H9 (cell line): ENCODE measurements around the gene PMPCB. TPM values are rescaled to one million over a fixed set of nuclear protein-coding genes. Genes with fewer than 3 reads are reported as not detected.
A peak's percentile ranks its signal among the peaks of the same experiment; 100 is the strongest.

Experiments used
- DNase-seq: peaks from one replicate; pipeline ENCODE4 v3.0.0-alpha.2; 2017
- H2AFZ ChIP-seq: one replicate; pipeline ENCODE4 v1.6.1; 2013; ENCODE audit warnings: mild to moderate bottlenecking, low read length, control low read depth, moderate library complexity
- H2AK5ac ChIP-seq: 2 replicates; pipeline ENCODE4 v1.6.1; 2013; ENCODE audit warnings: low read length, control low read depth, mixed read lengths; ENCODE audit not compliant: insufficient read length
- H2BK120ac ChIP-seq: one replicate; pipeline ENCODE4 v1.6.1; 2013; ENCODE audit warnings: low read depth, mild to moderate bottlenecking, low read length, control low read depth, inconsistent platforms; ENCODE audit not compliant: poor library complexity, severe bottlenecking
- H2BK12ac ChIP-seq: 2 replicates; pipeline ENCODE4 v1.6.1; 2013; ENCODE audit warnings: low read length, control low read depth, mixed read lengths, low read depth; ENCODE audit not compliant: insufficient read length
- H2BK15ac ChIP-seq: 2 replicates; pipeline ENCODE4 v1.6.1; 2013; ENCODE audit warnings: low read depth, low read length, control low read depth
- H2BK20ac ChIP-seq: one replicate; pipeline ENCODE4 v1.6.1; 2013; ENCODE audit warnings: low read depth, mild to moderate bottlenecking, low read length, control low read depth, inconsistent platforms; ENCODE audit not compliant: poor library complexity, severe bottlenecking
- H2BK5ac ChIP-seq: 2 replicates; pipeline ENCODE4 v1.6.1; 2013; ENCODE audit warnings: low read length, control low read depth, mixed read lengths; ENCODE audit not compliant: insufficient read length
- H3K14ac ChIP-seq: 2 replicates; pipeline ENCODE4 v1.6.1; 2013; ENCODE audit warnings: low read length, control low read depth; ENCODE audit not compliant: insufficient read depth
- H3K18ac ChIP-seq: 2 replicates; pipeline ENCODE4 v1.6.1; 2013; ENCODE audit warnings: low read depth, mild to moderate bottlenecking, mixed read lengths, low read length, control low read depth; ENCODE audit not compliant: insufficient read length
- H3K23ac ChIP-seq: 2 replicates; pipeline ENCODE4 v1.6.1; 2013; ENCODE audit warnings: low read length, control low read depth, mixed read lengths, low read depth; ENCODE audit not compliant: insufficient read length
- H3K23me2 ChIP-seq: 2 replicates; pipeline ENCODE4 v1.6.1; 2013; ENCODE audit warnings: low read depth, mild to moderate bottlenecking, mixed read lengths, low read length, control low read depth; ENCODE audit not compliant: insufficient read length, poor library complexity, severe bottlenecking
- H3K27ac ChIP-seq: 2 replicates; pipeline ENCODE4 v1.5.1; 2013; ENCODE audit warnings: low read length, control low read depth, mixed read lengths, low read depth; ENCODE audit not compliant: insufficient read length
- H3K27me3 ChIP-seq: 2 replicates; pipeline ENCODE4 v1.6.1; 2013; ENCODE audit warnings: low read length, control low read depth, inconsistent platforms; ENCODE audit not compliant: insufficient read depth
- H3K4ac ChIP-seq: 2 replicates; pipeline ENCODE4 v1.6.1; 2013; ENCODE audit warnings: low read depth, mild to moderate bottlenecking, control low read depth, inconsistent platforms, low read length, moderate library complexity
- H3K4me1 ChIP-seq: 2 replicates; pipeline ENCODE4 v1.6.1; 2013; ENCODE audit warnings: low read length, control low read depth, inconsistent platforms; ENCODE audit not compliant: insufficient read depth
- H3K4me2 ChIP-seq: 2 replicates; pipeline ENCODE4 v1.6.1; 2013; ENCODE audit warnings: low read length, control low read depth, mixed read lengths; ENCODE audit not compliant: insufficient read length, insufficient read depth
- H3K56ac ChIP-seq: 2 replicates; pipeline ENCODE4 v1.6.1; 2013; ENCODE audit warnings: low read depth, mild to moderate bottlenecking, mixed read lengths, low read length, control low read depth; ENCODE audit not compliant: insufficient read length
- H3K79me1 ChIP-seq: 2 replicates; pipeline ENCODE4 v1.6.1; 2013; ENCODE audit warnings: low read depth, mild to moderate bottlenecking, moderate library complexity, low read length, control low read depth, inconsistent platforms; ENCODE audit not compliant: insufficient read depth, poor library complexity, severe bottlenecking
- H3K79me2 ChIP-seq: 2 replicates; pipeline ENCODE4 v1.6.1; 2013; ENCODE audit warnings: low read length, control low read depth, inconsistent platforms; ENCODE audit not compliant: insufficient read depth
- H3K9ac ChIP-seq: 2 replicates; pipeline ENCODE4 v1.6.1; 2013; ENCODE audit warnings: low read length, control low read depth, mixed read lengths; ENCODE audit not compliant: insufficient read length; ENCODE audit errors: extremely low read depth
- H3K9me3 ChIP-seq: one replicate; pipeline ENCODE4 v1.6.1; 2013; ENCODE audit warnings: low read depth, low read length, inconsistent platforms; ENCODE audit not compliant: control insufficient read depth
- H3T11ph ChIP-seq: one replicate; pipeline ENCODE4 v1.6.1; 2013; ENCODE audit warnings: mild to moderate bottlenecking, low read length, control low read depth, inconsistent platforms
- H4K20me1 ChIP-seq: one replicate; pipeline ENCODE4 v1.6.1; 2013; ENCODE audit not compliant: control insufficient read depth, insufficient read length, insufficient read depth
- H4K5ac ChIP-seq: 2 replicates; pipeline ENCODE4 v1.6.1; 2013; ENCODE audit warnings: low read depth, mild to moderate bottlenecking, mixed read lengths, low read length, control low read depth; ENCODE audit not compliant: insufficient read length
- H4K8ac ChIP-seq: replicated peaks from 2 replicates; pipeline ENCODE4 v1.6.1; 2013; ENCODE audit warnings: low read length, control low read depth, mixed read lengths, low read depth; ENCODE audit not compliant: insufficient read length
- H4K91ac ChIP-seq: 2 replicates; pipeline ENCODE4 v1.6.1; 2013; ENCODE audit warnings: low read depth, mild to moderate bottlenecking, moderate library complexity, mixed read lengths, low read length, control low read depth; ENCODE audit not compliant: insufficient read length
- H3K27ac Mint-ChIP-seq, 3 experiments: 2 replicates in 2 of 3; 3 replicates in 1 of 3; pipeline ENCODE4 v1.8.0; 2020 to 2021; ENCODE audit warnings: mixed read lengths in 3 of 3, mild to moderate bottlenecking in 1 of 3, moderate library complexity in 1 of 3
- H3K27me3 Mint-ChIP-seq: 2 replicates; pipeline ENCODE4 v1.8.0; 2021; ENCODE audit warnings: low read depth, mild to moderate bottlenecking, moderate library complexity, mixed read lengths
- H3K36me3 Mint-ChIP-seq, 3 experiments: 2 replicates in 2 of 3; 3 replicates in 1 of 3; pipeline ENCODE4 v1.8.0; 2020 to 2021; ENCODE audit warnings: low read depth in 3 of 3, mixed read lengths in 3 of 3; ENCODE audit not compliant: insufficient read depth in 1 of 3
- H3K4me1 Mint-ChIP-seq, 2 experiments: 2 replicates each; pipeline ENCODE4 v1.8.0; 2020; ENCODE audit warnings: mixed read lengths in 2 of 2
- H3K4me3 Mint-ChIP-seq, 2 experiments: 2 replicates in 1 of 2; 3 replicates in 1 of 2; pipeline ENCODE4 v1.8.0; 2020 to 2021; ENCODE audit warnings: mild to moderate bottlenecking in 2 of 2, mixed read lengths in 2 of 2, moderate library complexity in 1 of 2
- H3K9me3 Mint-ChIP-seq, 2 experiments: 2 replicates in 1 of 2; 3 replicates in 1 of 2; pipeline ENCODE4 v1.8.0; 2020; ENCODE audit warnings: mild to moderate bottlenecking in 2 of 2, mixed read lengths in 2 of 2, moderate library complexity in 1 of 2
- CTCF ChIP-seq: fragments of 200-600 bp; sonication (generic); conservative IDR thresholded peaks from 3 replicates; pipeline ENCODE4 v1.8.0; 2021; ENCODE audit warnings: antibody characterized with exemption, mild to moderate bottlenecking
- WGBS: extraction: QIAGEN DNeasy Blood & Tissue Kit; methylation state at CpG from one replicate; pipeline ENCODE4 v1.1.7; 2013; ENCODE audit warnings: missing lambda C conversion rate, low lambda C conversion rate, mixed read lengths; ENCODE audit not compliant: insufficient read length; ENCODE audit errors: extremely low coverage; 5-methylcytosine and 5-hydroxymethylcytosine counted together
- total RNA-seq: library from RNA; stranded (reverse); gene quantifications from 2 replicates; pipeline ENCODE4 v1.2.1, GENCODE V29; 2021

The PMPCB gene
- total RNA-seq, 1 experiment from 2014 or later, result 90.6 TPM

GRCh38 chr7:103325744-103326143 lies 28.5 kb downstream of the PMPCB start:
- H3K9me3 Mint-ChIP-seq, result no peaks in the 10 kb centered on the region
- H3K79me2 ChIP-seq, result no peaks in the 10 kb centered on the region

More at GRCh38 chr7:103325744-103326143, 28.5 kb downstream of the PMPCB start:
- H3K9ac ChIP-seq, result no peak overlapping the region
- H3K36me3 Mint-ChIP-seq, result peaks cover 19 to 57% (median 54%) of the 10 kb centered on the region in 3 experiments; a peak in 6 of 7 replicates
- no peaks in the 10 kb centered on the region for H3K23me2 ChIP-seq
- H3K18ac ChIP-seq, result no peak overlapping the region
- no peak overlapping the region for H3T11ph ChIP-seq
- H3K27ac ChIP-seq, result no peak overlapping the region
- H3K23ac ChIP-seq, result no peak overlapping the region
- no peaks in the 10 kb centered on the region for H4K20me1 ChIP-seq
- no CpG with 5 or more reads among the region's 8 CpGs for WGBS
- H2BK120ac ChIP-seq, result no peak overlapping the region
- no peak overlapping the region for H2BK15ac ChIP-seq
- no peak overlapping the region for H3K56ac ChIP-seq
- no peak overlapping the region for H2BK20ac ChIP-seq
- no peak for TF ChIP-seq CTCF
- H3K4me3 Mint-ChIP-seq, result no peak overlapping the region
- H3K4me1 Mint-ChIP-seq, result peaks cover 6 to 28% of the 10 kb centered on the region in 2 experiments
- no peaks in the 10 kb centered on the region for H3K4me1 ChIP-seq
- no peak overlapping the region for H3K4ac ChIP-seq
- no peak overlapping the region for H3K4me2 ChIP-seq
- no peak overlapping the region for H3K14ac ChIP-seq
- DNase-seq, result no peak
- H2AFZ ChIP-seq, result no peak overlapping the region
- H3K79me1 ChIP-seq, result no peaks in the 10 kb centered on the region
- no peak overlapping the region for H4K91ac ChIP-seq
- H3K27me3 Mint-ChIP-seq, result no peaks in the 10 kb centered on the region
- H3K9me3 ChIP-seq, result no peaks in the 10 kb centered on the region
- H2BK5ac ChIP-seq, result no peak overlapping the region
- no peak overlapping the region for H2AK5ac ChIP-seq
- H3K27ac Mint-ChIP-seq, result peak overlapping the region in 1 of 3 experiments; percentile 98; a peak in 2 of 7 replicates
- H4K8ac ChIP-seq, result no peak overlapping the region
- no peak overlapping the region for H4K5ac ChIP-seq
- no peaks in the 10 kb centered on the region for H3K27me3 ChIP-seq
- no peak overlapping the region for H2BK12ac ChIP-seq
